IMR-90 (cell line): ENCODE results near the gene STAT3. TPM values are rescaled to one million over a fixed set of nuclear protein-coding genes. Genes with fewer than 3 reads are reported as not detected.
A peak's percentile ranks its signal among the peaks of the same experiment; 100 is the strongest.

Experiments used
- ATAC-seq: fragments of 200-7000 bp; cut with Tn5 transposase; 2 replicates; pipeline ENCODE4 v1.9.1; 2020; ENCODE audit warnings: low read depth, mild to moderate bottlenecking, moderate library complexity
- BruUV-seq: library from RNA; stranded (reverse); fragments of 400-500 nt; replicated peaks from 2 replicates; lab custom pipeline; 2021; lab: Mats Ljungman, UMichigan
- CTCF ChIA-PET: fragments of 300-600 bp; formaldehyde crosslinking; extraction: SDS; loops from one replicate; lab custom pipeline; 2021; ENCODE audit warnings: antibody characterized with exemption; lab: Yijun Ruan, JAX
- POLR2A ChIA-PET: fragments of 300-600 bp; sonication (Branson Sonifier 250); formaldehyde crosslinking; loops from one replicate; lab custom pipeline; 2022; ENCODE audit warnings: antibody characterized with exemption; ENCODE audit not compliant: unreplicated experiment; lab: Charles Lee
- DNase-seq: peaks from one replicate; pipeline ENCODE4 v3.0.0; 2013
- H2AFZ ChIP-seq: replicated peaks from 2 replicates; pipeline ENCODE3; 2013; ENCODE audit warnings: low read length, mild to moderate bottlenecking; ENCODE audit not compliant: poor library complexity
- H2AK5ac ChIP-seq: 2 replicates; pipeline ENCODE4 v1.6.1; 2013; ENCODE audit warnings: low read depth, low read length, inconsistent platforms
- H2AK9ac ChIP-seq: replicated peaks from 2 replicates; pipeline ENCODE3; 2013; ENCODE audit warnings: mild to moderate bottlenecking, low read depth, low read length, moderate library complexity; ENCODE audit not compliant: poor library complexity
- H2BK120ac ChIP-seq: 2 replicates; pipeline ENCODE4 v1.6.1; 2013; ENCODE audit warnings: low read depth, low read length, inconsistent platforms
- H2BK15ac ChIP-seq: 3 replicates; pipeline ENCODE4 v1.6.1; 2013; ENCODE audit warnings: low read depth, low read length, inconsistent platforms
- H2BK20ac ChIP-seq: 2 replicates; pipeline ENCODE4 v1.6.1; 2013; ENCODE audit warnings: low read depth, mild to moderate bottlenecking, inconsistent platforms, low read length, moderate library complexity
- H2BK5ac ChIP-seq: 2 replicates; pipeline ENCODE4 v1.6.1; 2013; ENCODE audit warnings: mild to moderate bottlenecking, low read depth, low read length, inconsistent platforms; ENCODE audit not compliant: poor library complexity, severe bottlenecking
- H3K14ac ChIP-seq: replicated peaks from 2 replicates; pipeline ENCODE4 v1.6.1; 2013; ENCODE audit warnings: low read depth, low read length, inconsistent platforms
- H3K18ac ChIP-seq: 2 replicates; pipeline ENCODE4 v1.6.1; 2013; ENCODE audit warnings: low read depth, low read length, control low read depth
- H3K23ac ChIP-seq: 2 replicates; pipeline ENCODE4 v1.6.1; 2013; ENCODE audit warnings: low read depth, low read length, inconsistent platforms
- H3K27ac ChIP-seq: 2 replicates; pipeline ENCODE4 v1.5.1; 2013; ENCODE audit warnings: mild to moderate bottlenecking, control low read depth, low read length; ENCODE audit not compliant: insufficient read depth
- H3K27me3 ChIP-seq: 2 replicates; pipeline ENCODE4 v1.6.1; 2013; ENCODE audit warnings: low read length; ENCODE audit not compliant: control insufficient read depth, insufficient read depth
- H3K36me3 ChIP-seq: 2 replicates; pipeline ENCODE4 v1.6.1; 2013; ENCODE audit warnings: low read length, mixed read lengths; ENCODE audit not compliant: control insufficient read depth, insufficient read depth
- H3K4ac ChIP-seq: 2 replicates; pipeline ENCODE4 v1.6.1; 2013; ENCODE audit warnings: low read depth, low read length, inconsistent platforms
- H3K4me1 ChIP-seq: 2 replicates; pipeline ENCODE4 v1.6.1; 2013; ENCODE audit warnings: low read length, mixed read lengths; ENCODE audit not compliant: control insufficient read depth, insufficient read depth
- H3K4me2 ChIP-seq: 2 replicates; pipeline ENCODE4 v1.6.1; 2013; ENCODE audit warnings: low read depth, mild to moderate bottlenecking, control low read depth, low read length, moderate library complexity
- H3K4me3 ChIP-seq: 2 replicates; pipeline ENCODE4 v1.5.1; 2013; ENCODE audit warnings: low read depth, mild to moderate bottlenecking, control low read depth, low read length, moderate library complexity; ENCODE audit not compliant: insufficient read depth
- H3K56ac ChIP-seq: 2 replicates; pipeline ENCODE4 v1.6.1; 2013; ENCODE audit warnings: low read length, inconsistent platforms; ENCODE audit not compliant: insufficient read depth; ENCODE audit errors: extremely low read depth
- H3K79me1 ChIP-seq, 2 experiments: 2 replicates each; pipeline ENCODE4 v1.6.1; 2013; ENCODE audit warnings: low read length in 2 of 2, inconsistent platforms in 1 of 2, low read depth in 1 of 2
- H3K9ac ChIP-seq: 2 replicates; pipeline ENCODE4 v1.6.1; 2013; ENCODE audit warnings: low read depth, low read length, control low read depth
- H3K9me1 ChIP-seq: 2 replicates; pipeline ENCODE4 v1.6.1; 2013; ENCODE audit warnings: low read length, inconsistent platforms; ENCODE audit not compliant: insufficient read depth
- H3K9me3 ChIP-seq: 2 replicates; pipeline ENCODE4 v1.6.1; 2013; ENCODE audit warnings: low read length; ENCODE audit not compliant: control insufficient read depth, insufficient read depth
- H4K20me1 ChIP-seq: 2 replicates; pipeline ENCODE4 v1.6.1; 2013; ENCODE audit warnings: low read length, inconsistent platforms; ENCODE audit not compliant: insufficient read depth
- H4K5ac ChIP-seq: 2 replicates; pipeline ENCODE4 v1.6.1; 2013; ENCODE audit warnings: mild to moderate bottlenecking, low read depth, low read length, control low read depth
- H4K8ac ChIP-seq, 2 experiments: 2 replicates each; pipeline ENCODE4 v1.6.1; 2013; ENCODE audit warnings: low read depth in 2 of 2, low read length in 2 of 2, control low read depth in 1 of 2, inconsistent platforms in 1 of 2
- H4K91ac ChIP-seq: 2 replicates; pipeline ENCODE4 v1.6.1; 2013; ENCODE audit warnings: low read depth, low read length, inconsistent platforms; ENCODE audit not compliant: insufficient read depth
- CEBPB ChIP-seq: IDR thresholded peaks from 2 replicates; pipeline ENCODE4 v1.6.1; 2012; ENCODE audit warnings: low read depth, low read length, improper control_type of control experiment
- CHD1 ChIP-seq: IDR thresholded peaks from 2 replicates; pipeline ENCODE4 v1.6.1; 2012; ENCODE audit warnings: low read depth, low read length, improper control_type of control experiment
- ELK1 ChIP-seq: fragments of 150-350 bp; IDR thresholded peaks from 2 replicates; pipeline ENCODE4 v1.6.1; 2016; ENCODE audit warnings: low read depth, mild to moderate bottlenecking, low read length, moderate library complexity, borderline replicate concordance
- FOS ChIP-seq: fragments of 150-350 bp; IDR thresholded peaks from 2 replicates; pipeline ENCODE4 v1.6.1; 2016; ENCODE audit warnings: low read depth, low read length
- MAZ ChIP-seq: IDR thresholded peaks from 2 replicates; pipeline ENCODE4 v1.6.1; 2012; ENCODE audit warnings: low read depth, mild to moderate bottlenecking, low read length, improper control_type of control experiment, moderate library complexity, borderline replicate concordance
- NFE2L2 ChIP-seq: fragments of 150-350 bp; IDR thresholded peaks from 2 replicates; pipeline ENCODE4 v1.6.1; 2016; ENCODE audit warnings: low read depth, mild to moderate bottlenecking, low read length
- RCOR1 ChIP-seq: IDR thresholded peaks from 2 replicates; pipeline ENCODE4 v1.6.1; 2012; ENCODE audit warnings: mild to moderate bottlenecking, low read length, improper control_type of control experiment; ENCODE audit not compliant: insufficient replicate concordance
- SMC3 ChIP-seq: fragments of 150-350 bp; IDR thresholded peaks from 2 replicates; pipeline ENCODE4 v1.6.1; 2016; ENCODE audit warnings: low read depth, mild to moderate bottlenecking, antibody characterized with exemption, low read length, moderate library complexity
- dilution Hi-C: fragments of 300-500 bp; cut with HindIII; formaldehyde crosslinking; loops from one replicate; pipeline ENCODE4 v1.14.3; 2018; ENCODE audit warnings: low sequenced_read_pairs; ENCODE audit not compliant: unreplicated experiment
- in situ Hi-C: fragments of 300-500 bp; cut with MboI; formaldehyde crosslinking; loops from 3 replicates; pipeline ENCODE4 v1.14.3; 2019; ENCODE audit warnings: low sequenced_read_pairs, inconsistent platforms, mixed read lengths
- intact Hi-C: fragments of 100-400 bp; cut with micrococcal nuclease; formaldehyde crosslinking; loops from 2 replicates; pipeline ENCODE4 v1.10.0; 2022
- polyA plus RNA-seq, 3 experiments: library from polyadenylated mRNA; depleted of rRNA; stranded (reverse); fragments of >200 nt; gene quantifications; 2 replicates each; pipeline ENCODE4 v1.2.3, GENCODE V29; 2012; ENCODE audit warnings: low replicate concordance in 1 of 3
- total RNA-seq: library from RNA; depleted of rRNA; stranded (reverse); fragments of >200 nt; gene quantifications from 2 replicates; pipeline ENCODE4 v1.2.3, GENCODE V29; 2012

Gene STAT3
- total and polyA plus RNA-seq, 2 of the 4 experiments (the other 2 are of a cell fraction) = 47.2 to 66.3 TPM

- ATAC-seq = no peak
- peak overlapping the region; percentile 11 for H2AK9ac ChIP-seq
- ChIA-PET POLR2A (no interaction called here), CTCF (no interaction called here)
- no peak overlapping the region for H4K91ac ChIP-seq
- no peak overlapping the region; the same call in 1 of the 2 replicates for H3K23ac ChIP-seq
- H2AK5ac ChIP-seq = no peak overlapping the region
- no peak overlapping the region for H2BK120ac ChIP-seq
- no peak for DNase-seq
- in situ Hi-C loops = no loop called here
- H3K56ac ChIP-seq = no peak overlapping the region
- no peak overlapping the region for H2BK15ac ChIP-seq
- no peaks in the 10 kb centered on the region for H3K9me3 ChIP-seq
- peak overlapping the region; percentile 12; the same call in 1 of the 2 replicates for H3K4ac ChIP-seq
- H3K27ac ChIP-seq = no peak overlapping the region
- H4K20me1 ChIP-seq = peaks cover 27% of the 10 kb centered on the region; the same call in 1 of the 2 replicates
- H3K27me3 ChIP-seq = no peaks in the 10 kb centered on the region
- intact Hi-C loops = no loop called here
- no peak overlapping the region for H3K4me3 ChIP-seq
- H3K4me1 ChIP-seq = peaks cover 16% of the 10 kb centered on the region
- no peak for TF ChIP-seq SMC3
- no peak for TF ChIP-seq NFE2L2
- no peak for TF ChIP-seq ELK1
- no peak for TF ChIP-seq CEBPB
- TF ChIP-seq FOS = no peak
- TF ChIP-seq RCOR1 = no peak
- no peak for TF ChIP-seq MAZ
- TF ChIP-seq CHD1 = no peak
- H4K8ac ChIP-seq = no peak overlapping the region
- dilution Hi-C loops = no loop called here
- no peak overlapping the region for H2AFZ ChIP-seq
- no peak overlapping the region for H3K4me2 ChIP-seq
- H3K9ac ChIP-seq = no peak overlapping the region
- H3K14ac ChIP-seq = 0 out of 2 replicates have a peak overlapping the region, but pooled peaks have one; percentile 4
- H2BK20ac ChIP-seq = no peak overlapping the region
- peaks cover 25 to 62% of the 10 kb centered on the region in 2 experiments for H3K79me1 ChIP-seq
- no peak overlapping the region for H3K18ac ChIP-seq
- BruUV-seq = no TSS peak
- H2BK5ac ChIP-seq = no peak overlapping the region
- H3K36me3 ChIP-seq = peaks cover 57% of the 10 kb centered on the region
- peaks cover 15% of the 10 kb centered on the region for H3K9me1 ChIP-seq
- H4K5ac ChIP-seq = no peak overlapping the region
Measured at GRCh38 chr17:42340691-42341127, 47.5 kb downstream of the STAT3 start.
